CD4-positive, alpha-beta T cell treated with Interleukin-15 for 1 hour (primary cell): ENCODE measurements around the gene CACNB2.

Source experiments
- DNase-seq: peaks from one replicate; pipeline ENCODE4 v3.0.0-alpha.2; 2020

Gene CACNB2

GRCh38 chr10:18472977-18473376 is 332.8 kb downstream of the CACNB2 start:
- no peak for DNase-seq

- no peak for DNase-seq
Observed at GRCh38 chr10:18473424-18474117, 333.3 kb downstream of the CACNB2 start.

- no peak for DNase-seq
Observed at GRCh38 chr10:18474118-18474455, 333.9 kb downstream of the CACNB2 start.

- DNase-seq, result no peak
Observed at GRCh38 chr10:18476076-18476647, 335.9 kb downstream of the CACNB2 start.

GRCh38 chr10:18478354-18478753 is 338.1 kb downstream of the CACNB2 start:
- no peak for DNase-seq

- DNase-seq, result no peak
Observed at GRCh38 chr10:18479502-18479901, 339.3 kb downstream of the CACNB2 start.

- DNase-seq, result no peak
Observed at GRCh38 chr10:18483516-18484186, 343.4 kb downstream of the CACNB2 start.

- no peak for DNase-seq
Observed at GRCh38 chr10:18486438-18486837, 346.2 kb downstream of the CACNB2 start.

- DNase-seq, result no peak
Observed at GRCh38 chr10:18490755-18491154, 350.5 kb downstream of the CACNB2 start.

- no peak for DNase-seq
Observed at GRCh38 chr10:18497806-18498369, 357.7 kb downstream of the CACNB2 start.

- DNase-seq, result no peak
Observed at GRCh38 chr10:18498998-18499397, 358.8 kb downstream of the CACNB2 start.

GRCh38 chr10:18500576-18500975 is 360.4 kb downstream of the CACNB2 start:
- DNase-seq, result no peak

GRCh38 chr10:18501198-18501597 is 361.0 kb downstream of the CACNB2 start:
- DNase-seq, result no peak

- no peak for DNase-seq
Observed at GRCh38 chr10:18501629-18502028, 361.4 kb downstream of the CACNB2 start.

GRCh38 chr10:18504161-18504560 is 363.9 kb downstream of the CACNB2 start:
- DNase-seq, result no peak

GRCh38 chr10:18505456-18506118 is 365.4 kb downstream of the CACNB2 start:
- DNase-seq, result no peak

- DNase-seq, result no peak
Observed at GRCh38 chr10:18508587-18508986, 368.4 kb downstream of the CACNB2 start.

- no peak for DNase-seq
Observed at GRCh38 chr10:18514537-18514936, 374.3 kb downstream of the CACNB2 start.

GRCh38 chr10:18516851-18517250 is 376.6 kb downstream of the CACNB2 start:
- DNase-seq, result no peak

- no peak for DNase-seq
Observed at GRCh38 chr10:18523025-18523424, 382.8 kb downstream of the CACNB2 start.

GRCh38 chr10:18523858-18524257 is 383.6 kb downstream of the CACNB2 start:
- DNase-seq, result no peak

GRCh38 chr10:18527687-18528086 is 387.5 kb downstream of the CACNB2 start:
- DNase-seq, result no peak

GRCh38 chr10:18528292-18528691 is 388.1 kb downstream of the CACNB2 start:
- DNase-seq, result no peak
